WTC11 (cell line): ENCODE measurements around the gene SIN3B.

Experiments used
- NR2C2 ChIP-seq: sonication (generic); formaldehyde crosslinking; IDR thresholded peaks from 2 replicates; pipeline ENCODE4 v1.8.0; 2022; ENCODE audit warnings: mild to moderate bottlenecking, missing genetic modification reagents
- NR3C1 ChIP-seq: sonication (generic); formaldehyde crosslinking; conservative IDR thresholded peaks from 2 replicates; pipeline ENCODE4 v1.8.1; 2023; ENCODE audit warnings: low read depth, mild to moderate bottlenecking, missing genetic modification reagents
- TCF7 ChIP-seq: sonication (generic); formaldehyde crosslinking; IDR thresholded peaks from 2 replicates; pipeline ENCODE4 v1.8.0; 2022; ENCODE audit warnings: mild to moderate bottlenecking, low read depth, missing genetic modification reagents, moderate library complexity
- ZNF263 ChIP-seq: sonication (generic); formaldehyde crosslinking; IDR thresholded peaks from 2 replicates; pipeline ENCODE4 v1.8.1; 2022; ENCODE audit warnings: low read depth, mild to moderate bottlenecking, moderate library complexity, missing genetic modification reagents
- ZNF416 ChIP-seq: fragments of 250-450 bp; sonication (Bioruptor Pico); IDR thresholded peaks from 2 replicates; pipeline ENCODE4 v1.9.0; 2021; ENCODE audit warnings: mild to moderate bottlenecking, inconsistent platforms
- TF ChIP-seq, protein P1 (sequence below): sonication (generic); formaldehyde crosslinking; conservative IDR thresholded peaks from 2 replicates; pipeline ENCODE4 v1.8.1; 2022; ENCODE audit warnings: mild to moderate bottlenecking, missing genetic modification reagents
- TF ChIP-seq, protein P2 (sequence below): fragments of 200-600 bp; IDR thresholded peaks from 2 replicates; pipeline ENCODE4 v1.8.0; 2022; ENCODE audit warnings: antibody characterized with exemption
- TF ChIP-seq, protein P3 (sequence below): sonication (generic); formaldehyde crosslinking; IDR thresholded peaks from 2 replicates; pipeline ENCODE4 v1.8.0; 2022; ENCODE audit warnings: mild to moderate bottlenecking, missing genetic modification reagents
- TF ChIP-seq, protein P4 (sequence below): sonication (generic); formaldehyde crosslinking; IDR thresholded peaks from 2 replicates; pipeline ENCODE4 v1.8.0; 2023; ENCODE audit warnings: missing genetic modification reagents, mild to moderate bottlenecking, borderline replicate concordance

DNA sequence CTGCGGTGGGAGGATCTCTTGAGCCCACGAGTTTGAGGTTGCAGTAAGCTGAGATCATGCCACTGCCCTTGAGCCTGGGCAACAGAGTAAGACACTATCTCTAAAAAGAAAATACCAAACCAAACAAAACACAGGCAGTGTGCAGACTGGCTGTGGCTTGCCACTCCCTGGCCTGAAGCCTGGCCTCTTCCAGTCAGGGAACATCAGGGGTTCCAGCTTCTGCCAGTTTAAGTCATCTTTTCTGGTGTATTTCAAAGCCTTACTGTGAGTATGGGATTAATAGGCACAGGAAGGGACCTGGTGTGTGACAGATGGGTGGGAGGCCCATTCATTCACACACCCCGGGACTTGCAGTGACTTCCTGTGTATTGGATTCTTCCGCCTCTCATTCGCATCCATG lies 32.6 kb downstream of the SIN3B start:
- no peak for TF ChIP-seq NR3C1 (CRISPR knock-in tag)
- TF ChIP-seq, protein P1, sequence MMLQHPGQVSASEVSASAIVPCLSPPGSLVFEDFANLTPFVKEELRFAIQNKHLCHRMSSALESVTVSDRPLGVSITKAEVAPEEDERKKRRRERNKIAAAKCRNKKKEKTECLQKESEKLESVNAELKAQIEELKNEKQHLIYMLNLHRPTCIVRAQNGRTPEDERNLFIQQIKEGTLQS (CRISPR knock-in tag), result no peak
- TF ChIP-seq, protein P2, sequence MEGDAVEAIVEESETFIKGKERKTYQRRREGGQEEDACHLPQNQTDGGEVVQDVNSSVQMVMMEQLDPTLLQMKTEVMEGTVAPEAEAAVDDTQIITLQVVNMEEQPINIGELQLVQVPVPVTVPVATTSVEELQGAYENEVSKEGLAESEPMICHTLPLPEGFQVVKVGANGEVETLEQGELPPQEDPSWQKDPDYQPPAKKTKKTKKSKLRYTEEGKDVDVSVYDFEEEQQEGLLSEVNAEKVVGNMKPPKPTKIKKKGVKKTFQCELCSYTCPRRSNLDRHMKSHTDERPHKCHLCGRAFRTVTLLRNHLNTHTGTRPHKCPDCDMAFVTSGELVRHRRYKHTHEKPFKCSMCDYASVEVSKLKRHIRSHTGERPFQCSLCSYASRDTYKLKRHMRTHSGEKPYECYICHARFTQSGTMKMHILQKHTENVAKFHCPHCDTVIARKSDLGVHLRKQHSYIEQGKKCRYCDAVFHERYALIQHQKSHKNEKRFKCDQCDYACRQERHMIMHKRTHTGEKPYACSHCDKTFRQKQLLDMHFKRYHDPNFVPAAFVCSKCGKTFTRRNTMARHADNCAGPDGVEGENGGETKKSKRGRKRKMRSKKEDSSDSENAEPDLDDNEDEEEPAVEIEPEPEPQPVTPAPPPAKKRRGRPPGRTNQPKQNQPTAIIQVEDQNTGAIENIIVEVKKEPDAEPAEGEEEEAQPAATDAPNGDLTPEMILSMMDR, result no peak
- TF ChIP-seq NR2C2 (CRISPR knock-in tag), result no peak
- TF ChIP-seq TCF7 (CRISPR knock-in tag), result no peak
- TF ChIP-seq, protein P3, sequence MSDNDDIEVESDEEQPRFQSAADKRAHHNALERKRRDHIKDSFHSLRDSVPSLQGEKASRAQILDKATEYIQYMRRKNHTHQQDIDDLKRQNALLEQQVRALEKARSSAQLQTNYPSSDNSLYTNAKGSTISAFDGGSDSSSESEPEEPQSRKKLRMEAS, result no peak
- TF ChIP-seq ZNF416 (CRISPR knock-in tag), result no peak
- TF ChIP-seq, protein P4, sequence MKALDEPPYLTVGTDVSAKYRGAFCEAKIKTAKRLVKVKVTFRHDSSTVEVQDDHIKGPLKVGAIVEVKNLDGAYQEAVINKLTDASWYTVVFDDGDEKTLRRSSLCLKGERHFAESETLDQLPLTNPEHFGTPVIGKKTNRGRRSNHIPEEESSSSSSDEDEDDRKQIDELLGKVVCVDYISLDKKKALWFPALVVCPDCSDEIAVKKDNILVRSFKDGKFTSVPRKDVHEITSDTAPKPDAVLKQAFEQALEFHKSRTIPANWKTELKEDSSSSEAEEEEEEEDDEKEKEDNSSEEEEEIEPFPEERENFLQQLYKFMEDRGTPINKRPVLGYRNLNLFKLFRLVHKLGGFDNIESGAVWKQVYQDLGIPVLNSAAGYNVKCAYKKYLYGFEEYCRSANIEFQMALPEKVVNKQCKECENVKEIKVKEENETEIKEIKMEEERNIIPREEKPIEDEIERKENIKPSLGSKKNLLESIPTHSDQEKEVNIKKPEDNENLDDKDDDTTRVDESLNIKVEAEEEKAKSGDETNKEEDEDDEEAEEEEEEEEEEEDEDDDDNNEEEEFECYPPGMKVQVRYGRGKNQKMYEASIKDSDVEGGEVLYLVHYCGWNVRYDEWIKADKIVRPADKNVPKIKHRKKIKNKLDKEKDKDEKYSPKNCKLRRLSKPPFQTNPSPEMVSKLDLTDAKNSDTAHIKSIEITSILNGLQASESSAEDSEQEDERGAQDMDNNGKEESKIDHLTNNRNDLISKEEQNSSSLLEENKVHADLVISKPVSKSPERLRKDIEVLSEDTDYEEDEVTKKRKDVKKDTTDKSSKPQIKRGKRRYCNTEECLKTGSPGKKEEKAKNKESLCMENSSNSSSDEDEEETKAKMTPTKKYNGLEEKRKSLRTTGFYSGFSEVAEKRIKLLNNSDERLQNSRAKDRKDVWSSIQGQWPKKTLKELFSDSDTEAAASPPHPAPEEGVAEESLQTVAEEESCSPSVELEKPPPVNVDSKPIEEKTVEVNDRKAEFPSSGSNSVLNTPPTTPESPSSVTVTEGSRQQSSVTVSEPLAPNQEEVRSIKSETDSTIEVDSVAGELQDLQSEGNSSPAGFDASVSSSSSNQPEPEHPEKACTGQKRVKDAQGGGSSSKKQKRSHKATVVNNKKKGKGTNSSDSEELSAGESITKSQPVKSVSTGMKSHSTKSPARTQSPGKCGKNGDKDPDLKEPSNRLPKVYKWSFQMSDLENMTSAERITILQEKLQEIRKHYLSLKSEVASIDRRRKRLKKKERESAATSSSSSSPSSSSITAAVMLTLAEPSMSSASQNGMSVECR, result no peak
- no peak for TF ChIP-seq ZNF263
